ENCODE data around the gene SLIT3.

The SLIT3 gene

DNA sequence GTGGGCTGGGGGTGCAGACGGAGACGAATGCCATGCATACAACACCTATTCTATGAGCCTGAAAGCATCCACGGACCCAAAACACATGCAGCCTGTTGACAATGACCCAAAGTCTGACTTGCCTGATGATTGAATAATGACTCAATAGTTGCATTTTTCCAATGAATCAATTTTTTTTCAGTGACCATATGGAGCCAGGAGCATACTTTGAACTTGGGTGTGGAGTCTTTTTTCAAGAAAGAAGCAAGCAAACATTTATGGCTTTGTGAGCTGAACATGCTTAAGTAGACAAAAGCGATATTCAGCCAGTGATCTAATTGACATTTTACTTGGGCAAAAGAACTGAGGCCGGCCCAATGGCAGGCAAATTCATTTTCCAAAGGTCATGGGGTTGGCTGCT is 437.9 kb downstream of the SLIT3 start:
- no peaks in the 10 kb centered on the region for H3K27me3 ChIP-seq (ENCODE audit: insufficient read depth, low read length, poor library complexity)
- DNase-seq: no peak
- H3K9ac ChIP-seq (ENCODE audit: low read depth, low read length): no peak overlapping the region
- H3K79me2 ChIP-seq (ENCODE audit: insufficient read depth, low read length): no peaks in the 10 kb centered on the region
- H3K9me3 ChIP-seq (ENCODE audit: insufficient read depth, low read length, severe bottlenecking): no peaks in the 10 kb centered on the region
- H4K20me1 ChIP-seq (ENCODE audit: insufficient read depth, low read length): no peaks in the 10 kb centered on the region
- no peak for ATAC-seq (ENCODE audit: insufficient read depth, low read depth)
- H3K27ac ChIP-seq (ENCODE audit: low read length): no peak overlapping the region
- no peak overlapping the region for H3K4me3 ChIP-seq (ENCODE audit: low read depth in 1 of 2, low read length in 2 of 2)
- H3K4me2 ChIP-seq (ENCODE audit: insufficient read depth, low read length): no peak overlapping the region
- H3K36me3 ChIP-seq (ENCODE audit: insufficient read depth, low read length): no peaks in the 10 kb centered on the region
- H2AFZ ChIP-seq (ENCODE audit: low read depth, low read length): no peak overlapping the region
- H3K4me1 ChIP-seq (ENCODE audit: insufficient read depth, low read length): no peaks in the 10 kb centered on the region
- no peak for TF ChIP-seq EZH2 (IDR thresholded peaks at IDR 0.05; ENCODE audit: borderline replicate concordance, low read depth, low read length, severe bottlenecking)
- TF ChIP-seq, protein P1, sequence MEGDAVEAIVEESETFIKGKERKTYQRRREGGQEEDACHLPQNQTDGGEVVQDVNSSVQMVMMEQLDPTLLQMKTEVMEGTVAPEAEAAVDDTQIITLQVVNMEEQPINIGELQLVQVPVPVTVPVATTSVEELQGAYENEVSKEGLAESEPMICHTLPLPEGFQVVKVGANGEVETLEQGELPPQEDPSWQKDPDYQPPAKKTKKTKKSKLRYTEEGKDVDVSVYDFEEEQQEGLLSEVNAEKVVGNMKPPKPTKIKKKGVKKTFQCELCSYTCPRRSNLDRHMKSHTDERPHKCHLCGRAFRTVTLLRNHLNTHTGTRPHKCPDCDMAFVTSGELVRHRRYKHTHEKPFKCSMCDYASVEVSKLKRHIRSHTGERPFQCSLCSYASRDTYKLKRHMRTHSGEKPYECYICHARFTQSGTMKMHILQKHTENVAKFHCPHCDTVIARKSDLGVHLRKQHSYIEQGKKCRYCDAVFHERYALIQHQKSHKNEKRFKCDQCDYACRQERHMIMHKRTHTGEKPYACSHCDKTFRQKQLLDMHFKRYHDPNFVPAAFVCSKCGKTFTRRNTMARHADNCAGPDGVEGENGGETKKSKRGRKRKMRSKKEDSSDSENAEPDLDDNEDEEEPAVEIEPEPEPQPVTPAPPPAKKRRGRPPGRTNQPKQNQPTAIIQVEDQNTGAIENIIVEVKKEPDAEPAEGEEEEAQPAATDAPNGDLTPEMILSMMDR (IDR thresholded peaks at IDR 0.05; ENCODE audit: borderline replicate concordance, extremely low read depth, low read length, poor library complexity, severe bottlenecking): no peak

DNA sequence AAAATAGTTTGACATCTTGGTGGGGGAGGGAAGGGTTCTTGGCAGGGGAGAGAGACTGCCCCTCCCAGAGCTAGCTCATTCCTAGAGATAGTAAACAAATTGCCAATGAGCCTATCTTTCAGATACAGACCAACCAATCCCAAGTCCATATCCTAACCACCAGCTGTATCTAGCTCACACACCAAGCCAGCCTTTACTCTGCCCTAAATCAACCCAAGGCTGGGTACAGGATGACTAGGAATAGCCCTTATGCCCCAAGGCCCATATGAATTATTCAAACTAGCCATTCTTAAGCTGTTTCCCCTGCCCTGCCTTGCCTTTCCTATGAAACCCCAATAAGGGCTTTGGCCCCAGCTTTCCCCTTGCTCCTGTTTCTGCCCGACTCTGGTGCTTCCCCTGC is 440.4 kb downstream of the SLIT3 start:
- Histone ChIP-seq H4K20me1 (ENCODE audit: insufficient read depth, low read length) (no peaks in the 10 kb centered on the region), H3K4me2 (ENCODE audit: insufficient read depth, low read length) (no peak overlapping the region), H3K79me2 (ENCODE audit: insufficient read depth, low read length) (no peaks in the 10 kb centered on the region), H3K27me3 (ENCODE audit: insufficient read depth, low read length, poor library complexity) (no peaks in the 10 kb centered on the region), H3K36me3 (ENCODE audit: insufficient read depth, low read length) (no peaks in the 10 kb centered on the region), H2AFZ (ENCODE audit: low read depth, low read length) (no peak overlapping the region), H3K27ac (ENCODE audit: low read length) (no peak overlapping the region), H3K9me3 (ENCODE audit: insufficient read depth, low read length, severe bottlenecking) (no peaks in the 10 kb centered on the region), H3K4me1 (ENCODE audit: insufficient read depth, low read length) (no peaks in the 10 kb centered on the region), H3K9ac (ENCODE audit: low read depth, low read length) (no peak overlapping the region), H3K4me3 (ENCODE audit: low read depth in 1 of 2, low read length in 2 of 2) (no peak overlapping the region)
- TF ChIP-seq EZH2 (IDR thresholded peaks at IDR 0.05; ENCODE audit: borderline replicate concordance, low read depth, low read length, severe bottlenecking): no peak
- TF ChIP-seq, protein P1 (IDR thresholded peaks at IDR 0.05; ENCODE audit: borderline replicate concordance, extremely low read depth, low read length, poor library complexity, severe bottlenecking): no peak
- ATAC-seq (ENCODE audit: insufficient read depth, low read depth): no peak
- DNase-seq: no peak

DNA sequence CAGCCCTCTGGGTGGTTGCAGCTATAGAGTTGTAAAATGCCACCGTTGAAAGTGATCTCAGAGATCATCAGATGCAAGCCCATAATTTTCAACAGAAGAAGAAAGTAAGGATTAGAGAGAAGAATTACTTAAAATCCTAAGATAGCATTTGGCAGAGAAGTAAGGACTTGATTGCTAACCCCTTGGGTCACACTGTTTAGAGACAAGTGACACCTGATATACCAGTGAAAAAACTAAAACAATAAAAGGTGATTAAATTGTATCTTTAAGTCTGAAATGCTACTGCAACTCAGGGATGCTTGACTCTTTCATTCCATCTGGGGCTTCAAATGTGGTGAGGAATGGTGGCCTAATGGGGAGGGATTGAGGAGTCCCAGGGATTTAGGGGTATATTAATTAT is 440.9 kb downstream of the SLIT3 start:
- H3K4me2 ChIP-seq (ENCODE audit: insufficient read depth, low read length): no peak overlapping the region
- no peak for ATAC-seq (ENCODE audit: insufficient read depth, low read depth)
- no peak overlapping the region for H2AFZ ChIP-seq (ENCODE audit: low read depth, low read length)

More for the DNA sequence above, 440.9 kb downstream of the SLIT3 start:
- Histone ChIP-seq H3K4me1 (ENCODE audit: insufficient read depth, low read length) (no peaks in the 10 kb centered on the region), H3K4me3 (ENCODE audit: low read depth in 1 of 2, low read length in 2 of 2) (no peak overlapping the region), H3K27ac (ENCODE audit: low read length) (no peak overlapping the region), H4K20me1 (ENCODE audit: insufficient read depth, low read length) (no peaks in the 10 kb centered on the region), H3K9ac (ENCODE audit: low read depth, low read length) (no peak overlapping the region), H3K27me3 (ENCODE audit: insufficient read depth, low read length, poor library complexity) (no peaks in the 10 kb centered on the region), H3K36me3 (ENCODE audit: insufficient read depth, low read length) (no peaks in the 10 kb centered on the region), H3K9me3 (ENCODE audit: insufficient read depth, low read length, severe bottlenecking) (no peaks in the 10 kb centered on the region), H3K79me2 (ENCODE audit: insufficient read depth, low read length) (no peaks in the 10 kb centered on the region)
- TF ChIP-seq EZH2 (IDR thresholded peaks at IDR 0.05; ENCODE audit: borderline replicate concordance, low read depth, low read length, severe bottlenecking): no peak
- TF ChIP-seq, protein P1 (IDR thresholded peaks at IDR 0.05; ENCODE audit: borderline replicate concordance, extremely low read depth, low read length, poor library complexity, severe bottlenecking): no peak
- no peak for DNase-seq

Data from DND-41 (cell line).